Fibroblast of mammary gland (primary cell): ENCODE results near the gene GLB1L2.

Experiments
- DNase-seq: peaks from one replicate; pipeline ENCODE4 v3.0.0-alpha.2; 2010; ENCODE audit warnings: low read depth
- H3K4me3 ChIP-seq: 2 replicates; pipeline ENCODE4 v1.5.1; 2011; ENCODE audit warnings: low read depth, mild to moderate bottlenecking, low read length, moderate library complexity; ENCODE audit not compliant: control insufficient read depth
- CTCF ChIP-seq: conservative IDR thresholded peaks from 2 replicates; pipeline ENCODE4 v1.5.1; 2011; ENCODE audit warnings: low read depth, low read length, inconsistent platforms; ENCODE audit not compliant: control insufficient read depth, insufficient read depth

The GLB1L2 gene

GRCh38 chr11:134405841-134406240, 74.1 kb downstream of the GLB1L2 start:
- DNase-seq: no peak
- TF ChIP-seq CTCF: no peak
- H3K4me3 ChIP-seq: no peak overlapping the region

- H3K4me3 ChIP-seq: no peak overlapping the region
- DNase-seq: peak; percentile 7
- TF ChIP-seq CTCF: no peak
These were observed 74.7 kb downstream of the GLB1L2 start for GRCh38 chr11:134406264-134407185.

GRCh38 chr11:134407321-134407828, 75.6 kb downstream of the GLB1L2 start:
- DNase-seq: no peak
- H3K4me3 ChIP-seq: no peak overlapping the region
- TF ChIP-seq CTCF: no peak

GRCh38 chr11:134407923-134408322, 76.1 kb downstream of the GLB1L2 start:
- no peak for DNase-seq
- TF ChIP-seq CTCF: no peak
- H3K4me3 ChIP-seq: no peak overlapping the region

GRCh38 chr11:134409552-134410429, 78.0 kb downstream of the GLB1L2 start:
- no peak for TF ChIP-seq CTCF
- DNase-seq: no peak
- no peak overlapping the region for H3K4me3 ChIP-seq

- TF ChIP-seq CTCF: no peak
- no peak for DNase-seq
- no peak overlapping the region for H3K4me3 ChIP-seq
These were observed 79.0 kb downstream of the GLB1L2 start for GRCh38 chr11:134410766-134411165.
